ENCODE data around the gene MEP1A.

- TF ChIP-seq POLR2AphosphoS5 (IDR thresholded peaks at IDR 0.05): no peak
- TF ChIP-seq, protein P1, sequence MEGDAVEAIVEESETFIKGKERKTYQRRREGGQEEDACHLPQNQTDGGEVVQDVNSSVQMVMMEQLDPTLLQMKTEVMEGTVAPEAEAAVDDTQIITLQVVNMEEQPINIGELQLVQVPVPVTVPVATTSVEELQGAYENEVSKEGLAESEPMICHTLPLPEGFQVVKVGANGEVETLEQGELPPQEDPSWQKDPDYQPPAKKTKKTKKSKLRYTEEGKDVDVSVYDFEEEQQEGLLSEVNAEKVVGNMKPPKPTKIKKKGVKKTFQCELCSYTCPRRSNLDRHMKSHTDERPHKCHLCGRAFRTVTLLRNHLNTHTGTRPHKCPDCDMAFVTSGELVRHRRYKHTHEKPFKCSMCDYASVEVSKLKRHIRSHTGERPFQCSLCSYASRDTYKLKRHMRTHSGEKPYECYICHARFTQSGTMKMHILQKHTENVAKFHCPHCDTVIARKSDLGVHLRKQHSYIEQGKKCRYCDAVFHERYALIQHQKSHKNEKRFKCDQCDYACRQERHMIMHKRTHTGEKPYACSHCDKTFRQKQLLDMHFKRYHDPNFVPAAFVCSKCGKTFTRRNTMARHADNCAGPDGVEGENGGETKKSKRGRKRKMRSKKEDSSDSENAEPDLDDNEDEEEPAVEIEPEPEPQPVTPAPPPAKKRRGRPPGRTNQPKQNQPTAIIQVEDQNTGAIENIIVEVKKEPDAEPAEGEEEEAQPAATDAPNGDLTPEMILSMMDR (IDR thresholded peaks at IDR 0.05): no peak
These were observed 35.8 kb downstream of the MEP1A start for GRCh38 chr6:46828939-46829338.
